ENCODE results near the gene PUM1. TPM values are rescaled to one million over a fixed set of nuclear protein-coding genes. Genes with fewer than 3 reads are reported as not detected.

Gene PUM1
- total RNA-seq, 4 donors from 2014 or later: 83.2 to 118 (median 106) TPM

DNA sequence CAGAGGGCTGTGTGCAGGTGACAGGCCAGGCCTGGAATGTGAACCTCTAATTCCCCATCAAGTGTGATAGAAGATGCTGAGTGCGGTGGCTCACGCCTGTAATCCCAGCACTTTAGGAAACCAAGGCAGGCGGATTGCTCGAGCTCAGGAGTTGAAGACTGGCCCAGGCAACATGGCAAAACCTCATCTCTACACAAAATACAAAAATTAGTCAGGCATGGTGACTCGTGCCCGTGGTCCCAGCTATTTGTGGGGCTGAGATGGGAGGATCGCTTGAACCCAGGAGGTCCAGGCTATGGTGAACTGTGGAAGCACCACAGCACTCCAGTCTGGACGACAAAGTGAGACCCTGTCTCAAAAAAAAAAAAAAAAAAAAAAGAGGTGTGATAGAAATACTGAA, 40.1 kb upstream of the PUM1 start:
- no peak for DNase-seq (ENCODE audit: low spot score in 2 of 2)
- intact Hi-C loops (cut with DNase I; ENCODE audit: low total_unique reads): no loop called here
- WGBS, 2 donors: 89 to 95% methylated on average over 8 of the region's 8 CpGs
- no peak for TF ChIP-seq CTCF (IDR thresholded peaks at IDR 0.05)
- TF ChIP-seq POLR2A (IDR thresholded peaks at IDR 0.05): no peak
- no peak overlapping the region for H3K4me3 ChIP-seq (ENCODE audit: low read depth, poor library complexity, severe bottlenecking)

- DNase-seq (ENCODE audit: low spot score in 2 of 2): peak in 1 of 2 donors; percentile 49
- no peak for TF ChIP-seq CTCF (IDR thresholded peaks at IDR 0.05)
- TF ChIP-seq POLR2A (IDR thresholded peaks at IDR 0.05): no peak
- intact Hi-C loops (cut with DNase I; ENCODE audit: low total_unique reads): no loop called here
- no peak overlapping the region for H3K4me3 ChIP-seq (ENCODE audit: low read depth, poor library complexity, severe bottlenecking)
- 37 to 42% methylated on average over 5 of the region's 5 CpGs for WGBS, 2 donors
Measured at GRCh38 chr1:31102501-31102950, 37.0 kb upstream of the PUM1 start.

DNA sequence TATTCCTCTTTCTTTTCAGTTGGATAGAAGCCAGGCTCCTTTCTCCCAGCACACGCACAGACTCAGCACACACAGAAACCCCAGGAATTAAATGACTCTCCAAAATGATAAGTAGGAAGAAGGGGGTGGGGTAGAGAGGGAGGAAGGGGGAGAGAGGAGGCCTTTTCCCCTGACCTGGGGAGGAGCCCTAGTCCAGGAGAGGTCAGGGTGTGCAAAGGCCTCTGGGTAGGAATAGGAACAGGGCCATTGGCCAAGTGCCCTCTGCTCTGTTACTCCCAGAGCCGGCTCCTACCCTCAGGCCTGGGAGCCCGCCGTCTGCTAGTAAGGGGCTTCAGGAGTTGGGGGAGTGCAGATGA, 35.6 kb upstream of the PUM1 start:
- intact Hi-C loops (cut with DNase I; ENCODE audit: low total_unique reads): no loop called here
- WGBS, 2 donors: 37 to 42% methylated on average over 4 of the region's 4 CpGs
- no peak for DNase-seq (ENCODE audit: low spot score in 2 of 2)
- no peak overlapping the region for H3K4me3 ChIP-seq (ENCODE audit: low read depth, poor library complexity, severe bottlenecking)
- TF ChIP-seq POLR2A (IDR thresholded peaks at IDR 0.05) (no peak), CTCF (IDR thresholded peaks at IDR 0.05) (no peak)

DNA sequence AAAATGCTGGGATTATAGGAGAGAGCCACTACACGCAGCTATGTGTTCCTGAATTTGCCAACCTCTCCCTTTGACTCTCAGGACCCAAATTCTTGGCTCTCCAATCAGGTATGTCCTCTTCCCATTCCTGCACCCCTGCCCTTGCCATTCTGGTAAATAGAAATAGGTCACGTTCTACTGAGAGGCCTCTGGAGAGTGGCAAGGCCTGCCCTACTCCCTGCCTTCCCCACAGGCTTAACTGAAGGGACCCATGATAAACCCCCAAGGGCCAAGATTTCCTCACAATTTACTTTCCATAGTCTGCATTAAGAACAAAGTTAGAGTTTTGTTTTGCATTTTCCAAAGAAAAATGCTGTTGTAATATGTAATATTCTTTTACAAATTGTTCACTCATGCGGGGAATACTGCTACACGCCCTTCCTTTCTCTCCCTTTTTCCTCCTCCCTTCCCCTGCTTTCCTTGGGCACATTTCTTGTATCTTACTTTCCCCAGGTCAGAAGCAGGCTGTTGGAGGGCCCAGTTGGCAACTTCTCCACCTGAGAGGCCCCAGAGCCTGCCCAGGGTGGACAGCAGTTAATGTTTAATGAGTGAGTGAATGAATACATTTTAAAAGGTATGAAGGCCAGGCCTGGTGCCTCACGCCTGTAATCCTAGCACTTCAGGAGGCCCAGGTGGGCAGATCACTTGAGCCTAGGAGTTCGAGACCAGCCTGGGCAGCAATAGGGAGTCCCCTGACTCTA, 33.9 kb upstream of the PUM1 start:
- no peak for DNase-seq (ENCODE audit: low spot score in 2 of 2)
- WGBS, 2 donors: 79 to 89% methylated on average over 6 of the region's 6 CpGs
- intact Hi-C loops (cut with DNase I; ENCODE audit: low total_unique reads): no loop called here
- TF ChIP-seq POLR2A (IDR thresholded peaks at IDR 0.05) (no peak), CTCF (IDR thresholded peaks at IDR 0.05) (no peak)
- no peak overlapping the region for H3K4me3 ChIP-seq (ENCODE audit: low read depth, poor library complexity, severe bottlenecking)

- WGBS, 2 donors: 84 to 86% methylated on average over 6 of the region's 6 CpGs
- intact Hi-C loops (cut with DNase I; ENCODE audit: low total_unique reads): no loop called here
- no peak for TF ChIP-seq CTCF (IDR thresholded peaks at IDR 0.05)
- no peak for TF ChIP-seq POLR2A (IDR thresholded peaks at IDR 0.05)
- no peak overlapping the region for H3K4me3 ChIP-seq (ENCODE audit: low read depth, poor library complexity, severe bottlenecking)
- no peak for DNase-seq (ENCODE audit: low spot score in 2 of 2)
Measured at GRCh38 chr1:31095985-31096384, 30.5 kb upstream of the PUM1 start.

Measured in lower leg skin (tissue), 4 donors.